ENCODE measurements around the gene DNAJA3.

- TF ChIP-seq CTCF (IDR thresholded peaks at IDR 0.05) (no peak), POLR2A (IDR thresholded peaks at IDR 0.05) (no peak), POLR2AphosphoS5 (IDR thresholded peaks at IDR 0.05) (no peak)
These were observed 24.2 kb upstream of the DNAJA3 start for GRCh38 chr16:4401510-4401909.
